NCI-H524 treated with DMSO at 0.1 percent for 48 hours (cell line): ENCODE data around the gene PRR33.
"Not testable (repeated sequence)": the region's sequence is repeated elsewhere in the genome, so short reads cannot be mapped to it uniquely, and the experiment has no call there.

Source experiments
- DNase-seq: peaks from one replicate; lab custom pipeline; 2025; lab: John Stamatoyannopoulos, UW

Gene PRR33

DNA sequence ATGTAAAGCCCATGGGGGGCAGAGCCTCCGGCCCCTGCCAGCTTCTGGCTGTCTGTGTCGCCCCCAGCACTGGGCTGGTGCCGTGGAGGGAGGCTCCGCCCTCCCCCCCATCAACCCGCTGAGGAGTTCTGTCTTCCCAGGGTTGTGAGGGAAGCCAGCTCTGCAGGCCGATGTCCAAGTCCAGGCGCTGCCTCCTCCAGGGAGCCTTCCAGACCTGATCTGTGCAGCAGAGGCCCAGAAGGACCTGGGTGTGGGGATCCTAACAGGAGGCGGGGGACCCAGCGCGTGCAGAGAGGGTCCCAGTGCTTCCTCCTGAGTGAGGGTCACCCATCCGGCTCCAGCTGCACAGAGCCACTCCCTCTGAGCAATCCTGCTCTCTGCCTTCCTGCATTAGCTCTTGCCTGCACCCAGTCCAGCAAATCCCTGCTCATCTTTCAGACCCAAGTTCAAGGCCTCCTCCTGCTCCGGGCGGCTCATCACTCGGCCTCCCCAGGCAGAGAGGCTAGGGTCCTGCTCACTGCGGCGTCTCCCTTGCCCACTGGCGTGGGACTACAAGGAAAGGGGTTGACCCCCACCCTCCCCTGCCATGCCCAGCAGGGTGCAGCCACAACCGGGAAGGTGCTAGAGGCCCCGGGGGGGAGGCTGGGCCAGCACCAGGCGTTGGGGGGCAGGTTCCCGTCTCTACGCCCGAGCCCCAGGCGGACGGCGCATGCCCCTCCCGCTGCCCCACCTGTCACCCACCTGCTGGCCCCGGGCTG, 16.4 kb downstream of the PRR33 start:
- no peak for DNase-seq

DNA sequence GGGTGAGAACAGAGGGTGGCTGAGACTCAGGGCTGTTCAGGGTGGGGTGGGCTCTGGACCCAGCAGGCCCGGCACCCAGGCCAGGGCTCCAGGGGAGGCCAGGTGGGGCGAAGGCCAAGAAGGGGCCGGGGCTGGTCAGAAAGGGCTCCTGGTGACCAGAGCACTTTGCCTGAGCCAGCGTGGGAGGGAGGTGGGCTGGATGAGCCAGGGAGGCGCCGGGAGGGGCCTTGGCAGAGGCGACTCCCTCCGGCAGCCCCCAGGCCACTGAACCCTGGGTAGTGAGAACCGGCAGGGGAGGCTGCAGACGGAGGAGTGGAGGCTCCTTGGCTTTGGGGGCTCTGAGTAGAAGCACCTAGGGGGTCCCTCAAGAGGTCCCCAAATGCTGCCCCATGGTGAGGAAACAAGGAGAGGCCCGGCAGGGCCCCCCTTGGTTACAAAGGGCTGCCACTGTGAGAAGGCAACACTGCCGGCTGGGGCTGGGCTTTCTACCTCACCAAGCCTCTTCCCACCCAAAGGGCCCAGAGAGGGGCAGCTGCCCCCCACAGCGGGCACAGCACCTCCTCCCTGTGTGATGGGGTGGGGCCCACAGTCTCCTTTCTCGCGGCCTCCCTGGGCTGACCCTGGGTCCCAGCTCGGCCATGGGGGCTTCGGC, 17.1 kb downstream of the PRR33 start:
- not testable (repeated sequence) for DNase-seq

GRCh38 chr11:1873813-1874150, 17.9 kb downstream of the PRR33 start:
- not testable (repeated sequence) for DNase-seq

DNA sequence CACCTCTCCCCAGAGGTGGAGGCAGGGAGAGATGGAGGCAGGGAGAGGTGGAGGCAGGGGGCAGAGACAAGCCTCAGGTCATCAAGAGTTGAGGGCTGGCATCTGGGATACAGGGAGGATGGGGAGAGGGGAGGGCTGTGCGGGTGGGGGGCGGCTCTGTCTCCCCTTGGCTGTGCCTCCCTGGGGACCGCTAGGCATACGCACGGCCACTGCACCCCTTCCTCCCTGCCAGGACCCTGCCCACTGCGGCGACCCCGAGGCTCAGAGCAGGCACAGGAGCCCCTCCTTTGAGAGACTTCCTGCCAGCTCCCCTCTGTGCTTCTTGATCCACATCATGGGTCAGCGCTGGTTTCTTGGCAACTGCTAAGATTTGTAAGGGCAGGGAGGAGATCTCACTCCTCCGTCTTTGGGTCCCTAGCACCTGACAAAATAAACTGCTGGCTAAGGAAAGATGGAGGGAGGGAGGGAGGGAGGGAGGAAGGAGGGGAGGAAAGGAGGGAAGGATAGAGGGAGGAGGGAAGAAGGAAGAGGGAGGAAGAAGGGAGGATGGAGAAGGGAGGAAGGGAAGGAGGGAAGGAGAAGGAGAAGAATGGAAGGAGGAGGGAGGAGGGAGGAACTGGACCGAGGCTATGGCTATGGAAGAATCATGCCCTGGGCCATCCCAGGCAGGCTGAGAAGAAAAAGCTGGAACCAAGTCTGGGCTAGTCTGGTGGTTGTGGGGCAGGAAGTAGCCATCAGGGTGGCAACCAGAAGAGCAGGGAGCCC, 18.5 kb downstream of the PRR33 start:
- no peak for DNase-seq

DNA sequence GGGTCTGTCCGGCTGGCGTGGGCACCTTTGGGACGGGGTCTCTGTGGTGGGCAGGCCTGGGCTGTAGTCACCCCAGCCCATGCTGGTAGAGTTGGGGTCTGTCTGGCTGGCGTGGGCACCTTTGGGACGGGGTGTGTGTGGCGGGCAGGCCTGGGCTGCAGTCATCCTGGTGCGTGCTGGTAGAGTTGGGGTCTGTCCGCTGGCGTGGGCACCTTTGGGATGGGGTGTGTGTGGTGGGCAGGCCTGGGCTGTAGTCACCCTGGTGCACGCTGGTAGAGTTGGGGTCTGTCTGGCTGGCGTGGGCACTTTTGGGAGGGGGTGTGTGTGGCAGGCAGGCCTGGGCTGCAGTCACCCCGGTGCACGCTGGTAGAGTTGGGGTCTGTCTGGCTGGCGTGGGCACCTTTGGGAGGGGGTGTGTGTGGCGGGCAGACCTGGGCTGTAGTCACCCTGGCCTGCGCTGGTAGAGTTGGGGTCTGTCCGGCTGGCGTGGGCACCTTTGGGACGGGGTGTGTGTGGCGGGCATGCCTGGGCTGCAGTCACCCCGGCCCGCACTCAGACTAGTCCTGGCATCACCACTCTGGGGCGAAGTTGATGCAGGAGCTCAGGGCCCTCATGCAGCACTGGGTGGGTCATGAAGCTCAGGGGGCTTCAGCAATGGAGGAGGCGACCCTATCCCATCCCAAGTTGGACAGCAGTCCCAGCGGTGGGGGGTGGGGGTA, 19.3 kb downstream of the PRR33 start:
- no peak for DNase-seq

- no peak for DNase-seq
Measured at GRCh38 chr11:1871531-1871930, 20.2 kb downstream of the PRR33 start.

- DNase-seq: no peak
Measured at GRCh38 chr11:1870721-1871466, 20.8 kb downstream of the PRR33 start.

- no peak for DNase-seq
Measured at GRCh38 chr11:1870326-1870696, 21.4 kb downstream of the PRR33 start.

GRCh38 chr11:1869427-1870325, 22.0 kb downstream of the PRR33 start:
- no peak for DNase-seq

DNA sequence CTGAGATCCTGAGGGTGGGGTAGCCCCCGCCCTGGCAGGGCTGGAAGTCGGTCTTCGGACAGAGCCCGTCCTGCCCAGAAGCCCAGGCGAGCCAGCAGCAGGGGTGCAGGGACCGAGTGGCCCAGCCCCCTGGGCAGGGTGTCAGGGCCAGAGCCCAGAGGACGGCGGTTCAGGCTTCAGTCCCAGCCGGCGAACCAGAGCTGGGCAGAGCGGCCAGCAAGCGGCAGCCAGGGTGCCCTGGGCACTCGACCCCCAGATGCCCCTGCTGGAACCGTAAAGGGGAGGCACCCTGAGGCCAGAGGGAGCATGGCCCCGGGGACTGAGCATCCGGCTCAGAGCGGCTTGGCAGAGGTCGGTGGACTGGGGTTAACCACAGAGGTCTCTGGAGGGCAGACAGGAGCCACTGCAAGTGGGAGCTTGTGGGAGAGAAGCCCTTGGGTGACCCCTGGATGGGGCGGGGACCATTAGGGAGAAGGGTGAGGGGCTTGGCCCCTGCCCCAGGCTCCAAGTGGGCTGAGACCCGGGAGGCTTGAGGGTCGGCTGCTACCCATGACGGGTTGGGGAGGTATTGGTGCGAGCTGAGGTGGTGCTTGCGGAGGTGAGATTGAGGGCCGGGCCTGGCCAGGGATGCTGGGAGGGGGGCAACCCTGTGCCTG, 22.9 kb downstream of the PRR33 start:
- DNase-seq: no peak

DNA sequence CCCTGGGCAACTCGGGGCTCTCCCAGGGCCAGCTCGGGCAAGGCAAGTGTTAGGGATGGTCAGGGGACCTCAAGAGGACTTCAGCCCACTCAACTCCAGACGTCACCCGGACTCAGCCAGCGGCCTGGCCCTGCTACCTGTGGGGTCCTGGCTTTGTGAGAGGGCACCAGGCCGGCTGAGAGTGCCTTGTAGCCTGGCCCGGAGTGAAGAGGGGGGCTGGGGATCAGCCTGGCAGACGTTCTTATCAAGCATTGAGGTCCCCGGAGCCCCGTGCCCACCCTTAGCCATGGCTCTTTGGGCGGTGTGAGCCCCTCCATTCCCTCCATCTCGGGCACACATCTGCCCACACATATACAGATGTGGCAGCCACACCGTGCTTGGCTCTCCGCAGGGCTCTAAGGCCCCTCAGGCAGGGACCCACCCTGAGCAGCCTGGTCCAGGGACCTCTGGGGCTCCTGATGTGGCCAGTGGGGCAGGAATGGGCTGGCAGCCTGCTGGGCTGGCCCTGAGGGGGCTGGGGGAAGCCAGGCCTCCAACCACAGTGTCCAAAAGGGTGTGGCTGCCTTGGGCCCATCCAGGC, 23.5 kb downstream of the PRR33 start:
- no peak for DNase-seq

- no peak for DNase-seq
Measured at GRCh38 chr11:1867381-1867780, 24.3 kb downstream of the PRR33 start.

DNA sequence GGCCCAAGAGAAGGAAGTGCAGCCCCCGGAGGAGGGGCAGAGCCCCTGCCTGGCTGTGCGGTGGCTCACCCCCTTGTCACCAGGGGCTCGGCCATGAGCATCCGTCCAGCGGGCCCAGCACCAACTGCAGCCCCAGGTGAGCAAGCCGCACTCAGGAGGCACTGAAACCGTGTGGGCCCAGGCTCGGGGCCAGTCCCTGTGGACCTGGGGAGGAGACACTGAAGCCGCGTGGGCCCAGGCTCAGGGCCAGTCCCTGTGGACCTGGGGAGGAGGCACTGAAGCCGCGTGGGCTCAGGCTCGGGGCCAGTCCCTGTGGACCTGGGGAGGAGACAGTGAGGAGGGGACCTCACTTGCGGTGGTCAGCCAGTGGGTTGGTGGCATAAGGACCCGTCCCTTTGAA, 24.9 kb downstream of the PRR33 start:
- no peak for DNase-seq

DNA sequence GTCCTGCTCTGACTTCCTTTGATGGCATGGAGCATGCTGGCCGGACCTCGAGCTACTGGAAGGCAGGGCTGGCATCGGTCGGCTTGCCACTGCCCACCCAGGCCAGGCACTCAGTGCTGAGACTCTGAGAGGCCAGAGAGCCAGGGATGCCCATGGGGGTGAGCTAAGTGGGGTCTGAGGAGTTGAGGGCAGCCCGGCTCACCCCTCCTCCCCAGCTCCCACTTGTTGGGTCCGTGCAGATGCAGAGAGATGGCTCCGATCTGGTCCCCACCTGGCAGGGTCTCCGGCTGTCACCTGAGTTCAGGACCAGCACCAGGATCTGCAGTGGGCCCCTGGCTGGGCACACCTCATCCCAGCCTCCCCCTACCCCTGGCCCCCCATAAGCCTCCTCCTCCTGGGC, 25.5 kb downstream of the PRR33 start:
- DNase-seq: no peak

DNA sequence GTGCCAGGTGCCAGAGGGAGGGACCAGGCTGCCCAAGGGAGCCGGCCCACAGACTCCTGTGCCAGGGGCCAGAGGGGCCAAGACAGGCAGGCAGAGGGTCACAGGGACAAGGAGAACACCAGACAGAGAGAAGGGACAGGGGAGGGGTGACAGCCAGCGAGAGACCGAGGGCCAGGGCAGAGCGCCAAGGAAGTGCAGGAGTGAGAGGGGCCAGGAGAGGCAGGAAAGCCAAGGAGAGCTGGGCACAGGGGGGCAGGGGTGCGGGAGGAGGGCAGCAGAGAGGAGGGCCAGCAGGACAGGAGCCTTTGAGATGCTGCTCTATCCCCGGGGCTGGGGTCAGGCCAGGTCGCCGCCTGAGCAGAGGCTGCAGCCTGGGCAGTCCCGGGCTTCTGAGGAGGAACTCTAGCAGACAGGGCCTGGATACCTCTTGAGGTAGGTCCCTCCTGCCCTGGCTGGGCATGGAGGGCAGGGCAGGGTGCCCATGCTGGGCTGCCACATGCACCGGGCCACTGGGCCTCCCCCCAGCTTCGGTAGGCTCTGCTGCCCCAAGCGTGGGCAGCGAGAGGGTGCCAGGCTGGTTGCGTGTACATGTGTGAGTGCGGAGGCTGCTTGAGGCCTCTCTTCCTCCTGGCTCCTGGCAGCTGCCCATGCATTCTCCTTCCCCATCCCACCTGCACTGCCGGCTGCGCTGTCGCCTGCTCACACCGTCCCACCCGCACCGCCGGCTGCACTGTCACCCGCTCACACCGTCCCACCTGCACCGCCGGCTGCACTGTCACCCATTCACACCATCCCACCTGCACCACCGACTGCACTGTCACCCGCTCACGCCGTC, 26.6 kb downstream of the PRR33 start:
- no peak for DNase-seq

DNA sequence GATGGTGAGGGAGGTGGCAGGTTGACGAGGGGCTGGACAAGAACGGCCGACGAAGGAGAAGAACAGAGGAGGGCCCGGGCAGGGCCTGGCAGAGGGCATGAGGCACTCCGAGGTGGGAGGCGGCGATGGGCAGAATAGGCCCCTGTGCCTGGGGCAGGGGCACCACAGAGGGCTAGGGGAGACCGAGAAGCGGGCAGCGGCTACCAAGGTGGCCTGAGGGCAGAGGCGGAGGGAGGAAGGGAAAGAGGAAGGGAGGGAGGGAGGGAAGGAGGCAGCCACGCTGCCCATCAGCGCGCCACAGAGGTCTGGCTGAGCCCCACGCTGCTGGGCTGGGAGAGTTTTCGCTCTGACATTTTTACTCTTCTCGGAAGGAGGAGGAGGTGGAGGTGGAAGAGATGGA, 27.5 kb downstream of the PRR33 start:
- DNase-seq: no peak

DNA sequence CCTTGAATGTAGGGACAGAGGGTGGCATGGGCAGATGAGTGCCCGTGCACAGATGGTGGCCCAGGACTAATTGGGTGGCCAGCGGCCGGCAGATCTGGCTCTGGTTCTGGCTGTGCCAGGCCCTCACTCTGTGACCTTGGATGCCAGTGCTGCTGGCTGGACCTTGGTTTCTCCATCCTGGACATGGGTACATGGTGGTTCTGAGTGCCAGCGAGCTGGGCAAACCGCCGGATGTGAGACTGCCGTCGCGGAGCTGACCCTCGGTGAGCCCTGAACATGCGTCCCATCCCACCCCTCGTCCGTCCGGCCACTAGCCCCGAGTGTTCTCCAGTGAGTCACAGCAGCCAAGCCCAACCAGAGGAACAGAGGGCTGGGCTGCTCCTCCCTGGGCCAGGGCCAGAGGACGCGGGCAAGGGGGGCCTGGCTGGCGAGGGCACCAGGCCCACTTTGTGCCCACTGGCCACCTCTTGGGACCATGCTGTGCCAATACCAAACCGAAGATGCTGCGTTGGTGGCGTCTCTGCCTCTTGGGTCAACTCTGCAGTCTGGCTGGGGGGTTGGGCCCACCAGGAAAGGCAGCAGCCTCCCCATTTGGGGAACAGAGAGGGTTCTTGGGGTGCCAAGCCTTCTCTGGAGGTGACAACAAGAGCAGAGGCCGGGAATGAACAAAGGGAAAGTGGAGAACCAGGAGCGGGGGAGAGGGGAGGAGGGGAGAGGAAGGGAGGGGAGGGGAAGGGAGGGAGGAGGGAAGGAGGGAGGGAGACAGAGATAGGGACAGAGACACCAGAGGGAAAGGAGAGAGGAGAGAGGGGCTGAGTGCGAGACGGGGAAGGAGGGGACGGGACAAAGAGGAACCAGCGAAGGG, 28.1 kb downstream of the PRR33 start:
- no peak for DNase-seq
